Measurements from ENCODE around the gene MSL2.
"Not testable (repeated sequence)": the region's sequence is repeated elsewhere in the genome, so short reads cannot be mapped to it uniquely, and the experiment has no call there.

MSL2 gene

DNA sequence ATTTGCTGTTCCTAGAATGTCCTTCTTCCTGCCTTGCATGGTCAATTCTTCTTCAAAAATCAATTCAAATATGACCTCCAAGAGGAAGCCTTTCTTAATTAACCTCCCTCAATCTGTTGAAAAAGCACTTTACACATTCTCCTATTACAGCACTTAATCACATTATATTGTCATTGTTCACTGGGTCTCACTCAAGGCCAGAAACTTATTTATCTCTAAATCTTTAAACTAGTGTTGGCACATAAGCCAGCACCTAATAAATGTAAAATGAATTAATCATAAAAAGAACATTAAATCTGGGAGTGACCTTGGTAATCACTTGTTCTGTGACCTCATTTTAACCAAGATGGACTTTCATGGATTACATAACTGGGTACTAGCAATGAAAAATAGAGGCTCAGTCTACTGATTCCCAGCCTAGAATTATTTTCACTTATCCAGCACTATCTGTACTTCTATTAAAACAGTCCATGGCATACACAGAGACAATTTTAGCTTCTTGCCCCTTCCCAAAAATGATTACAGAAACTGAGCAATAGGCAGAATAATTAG, 22.1 kb downstream of the MSL2 start:
- ATAC-seq (no peak), DNase-seq (ENCODE audit: low spot score in 2 of 2) (no peak)
- H3K4me3 Mint-ChIP-seq: no peak overlapping the region
- peaks cover 24% of the 10 kb centered on the region for H3K4me1 Mint-ChIP-seq
- H3K9me3 Mint-ChIP-seq: no peaks in the 10 kb centered on the region
- H3K27ac Mint-ChIP-seq: no peak overlapping the region
- no peaks in the 10 kb centered on the region for H3K36me3 Mint-ChIP-seq

DNA sequence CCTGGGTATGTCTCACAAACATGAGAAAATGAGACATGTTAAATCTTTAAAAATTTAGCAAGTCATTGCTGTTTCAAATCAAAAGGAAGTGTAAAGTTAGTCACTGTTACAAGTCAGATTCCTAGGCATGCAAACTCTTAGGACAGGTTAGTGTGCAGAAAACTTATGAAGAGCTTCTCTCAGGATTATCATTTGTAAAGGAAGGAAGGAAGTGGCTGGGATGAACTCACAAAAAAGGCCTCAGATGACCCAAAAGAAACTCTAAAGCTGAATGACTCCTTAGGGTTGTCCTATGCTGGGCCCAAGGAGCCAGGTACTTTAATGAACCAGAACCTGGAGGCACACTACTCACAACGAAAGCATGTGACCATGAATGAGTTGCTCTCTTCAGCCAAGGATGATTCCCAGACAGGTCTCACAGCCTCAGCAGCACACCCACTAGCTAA, 25.0 kb downstream of the MSL2 start:
- H3K36me3 Mint-ChIP-seq: no peaks in the 10 kb centered on the region
- DNase-seq (ENCODE audit: low spot score in 2 of 2): no peak
- peak; percentile 92 for ATAC-seq
- no peak overlapping the region for H3K27ac Mint-ChIP-seq
- H3K4me1 Mint-ChIP-seq: peaks cover 31% of the 10 kb centered on the region
- no peaks in the 10 kb centered on the region for H3K9me3 Mint-ChIP-seq
- H3K4me3 Mint-ChIP-seq: no peak overlapping the region

DNA sequence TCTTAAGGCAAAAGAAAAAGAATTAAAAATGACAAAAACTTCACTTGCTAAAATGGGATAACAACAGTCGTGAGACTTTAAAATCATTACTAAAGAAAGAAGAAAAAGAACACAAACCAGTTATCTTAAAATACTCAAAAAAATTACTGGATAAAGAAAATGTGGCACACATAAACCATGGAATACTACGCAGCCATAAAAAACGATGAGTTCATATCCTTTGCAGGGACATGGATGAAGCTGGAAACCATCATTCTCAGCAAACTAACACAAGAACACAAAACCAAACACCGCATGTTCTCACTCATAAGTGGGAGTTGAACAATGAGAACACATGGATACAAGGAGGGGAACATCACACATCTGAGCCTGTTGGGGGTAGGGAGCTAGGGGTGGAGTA, 27.9 kb downstream of the MSL2 start:
- ATAC-seq; H3K9me3 Mint-ChIP-seq; DNase-seq (ENCODE audit: low spot score in 2 of 2); H3K4me3 Mint-ChIP-seq; H3K36me3 Mint-ChIP-seq: not testable (repeated sequence)
- Mint-ChIP-seq H3K4me1 (peaks cover 50% of the 10 kb centered on the region), H3K27ac (peak overlapping the region; percentile 19)

DNA sequence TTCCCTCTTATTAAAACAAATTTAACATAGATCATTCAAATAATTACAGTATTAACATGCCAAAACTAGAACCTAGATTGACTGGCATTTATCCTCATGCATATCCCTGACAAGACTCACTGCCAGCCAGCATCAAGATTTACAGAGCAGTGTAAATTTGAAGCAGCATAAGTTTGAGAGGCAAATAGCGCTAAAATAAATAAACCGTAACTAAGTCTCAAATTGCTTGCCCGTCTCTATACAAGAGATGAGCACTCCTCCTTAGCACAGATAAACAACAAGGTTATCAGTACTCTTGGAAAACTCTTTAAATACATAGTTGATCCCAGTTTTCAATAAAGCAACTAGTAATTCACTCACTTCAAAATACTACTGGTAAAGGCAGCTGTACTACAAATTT, 29.6 kb downstream of the MSL2 start:
- Mint-ChIP-seq H3K4me3 (no peak overlapping the region), H3K4me1 (peaks cover 64% of the 10 kb centered on the region), H3K9me3 (no peaks in the 10 kb centered on the region), H3K36me3 (no peaks in the 10 kb centered on the region), H3K27ac (no peak overlapping the region)
- no peak for DNase-seq (ENCODE audit: low spot score in 2 of 2)
- ATAC-seq: no peak

DNA sequence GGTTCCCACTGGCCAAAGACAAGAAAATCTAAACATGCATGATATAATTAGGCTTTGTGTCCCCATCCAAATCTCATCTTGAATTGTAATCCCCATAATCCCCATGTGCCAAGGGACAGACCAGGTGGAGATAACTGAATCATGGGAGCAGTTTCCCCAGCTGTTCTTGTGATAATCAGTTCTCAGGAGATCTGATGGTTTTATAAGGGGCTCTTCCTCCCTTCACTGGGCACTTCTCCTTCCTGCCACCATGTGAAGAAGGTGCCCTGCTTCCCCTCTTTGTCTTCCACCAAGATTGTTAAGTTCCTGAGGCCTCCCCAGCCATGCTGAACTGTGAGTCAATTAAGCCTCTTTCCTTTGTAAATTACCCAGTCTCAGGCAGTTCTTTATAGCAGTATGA, 32.5 kb downstream of the MSL2 start:
- Mint-ChIP-seq H3K27ac (peak overlapping the region; percentile 30), H3K4me1 (peaks cover 70% of the 10 kb centered on the region)
- ATAC-seq; H3K9me3 Mint-ChIP-seq; H3K36me3 Mint-ChIP-seq; H3K4me3 Mint-ChIP-seq; DNase-seq (ENCODE audit: low spot score in 2 of 2): not testable (repeated sequence)

DNA sequence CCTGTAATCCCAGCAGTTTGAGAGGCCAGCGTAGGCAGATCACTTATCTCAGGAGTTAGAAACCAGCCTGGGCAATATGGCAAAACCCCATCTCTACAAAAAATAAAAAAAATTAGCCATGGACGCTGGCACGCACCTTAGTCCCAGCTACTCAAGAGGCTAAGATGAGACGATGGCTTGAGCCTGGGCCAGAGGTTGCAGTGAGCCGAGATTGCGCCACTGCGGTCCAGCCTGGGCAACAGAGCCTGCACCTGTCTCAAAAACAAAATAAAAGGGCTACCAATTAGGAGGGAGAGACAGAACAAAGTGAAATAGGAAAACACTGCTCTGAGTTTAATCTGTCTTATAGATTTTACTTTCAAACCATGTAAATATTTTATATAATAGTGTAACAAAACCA, 33.8 kb downstream of the MSL2 start:
- ATAC-seq: no peak
- Mint-ChIP-seq H3K9me3 (no peaks in the 10 kb centered on the region), H3K4me1 (peaks cover 69% of the 10 kb centered on the region), H3K36me3 (peaks cover 6% of the 10 kb centered on the region), H3K27ac (no peak overlapping the region), H3K4me3 (no peak overlapping the region)
- DNase-seq (ENCODE audit: low spot score in 2 of 2): no peak

DNA sequence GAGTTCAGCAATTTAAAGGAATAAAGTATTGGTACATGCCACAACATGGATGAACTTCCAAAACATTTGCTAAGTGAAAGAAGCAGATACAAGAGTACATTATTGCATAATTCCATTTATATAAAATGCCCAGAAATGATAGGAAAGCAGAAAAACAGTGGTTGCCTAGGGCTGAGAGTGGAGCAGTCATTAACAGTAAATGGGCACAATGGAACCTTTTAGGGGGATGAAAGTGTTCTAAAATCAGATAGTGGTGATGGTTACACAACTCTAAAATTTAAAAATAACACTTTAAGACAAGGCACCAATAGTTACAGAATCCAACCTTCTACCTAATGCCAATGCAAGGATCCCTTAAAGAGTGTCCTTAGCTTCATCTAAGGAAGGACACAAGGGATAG, 34.6 kb downstream of the MSL2 start:
- no peaks in the 10 kb centered on the region for H3K9me3 Mint-ChIP-seq
- H3K4me1 Mint-ChIP-seq: peaks cover 68% of the 10 kb centered on the region
- H3K36me3 Mint-ChIP-seq: peaks cover 6% of the 10 kb centered on the region
- DNase-seq (ENCODE audit: low spot score in 2 of 2) (no peak), ATAC-seq (no peak)
- H3K27ac Mint-ChIP-seq: no peak overlapping the region
- no peak overlapping the region for H3K4me3 Mint-ChIP-seq

DNA sequence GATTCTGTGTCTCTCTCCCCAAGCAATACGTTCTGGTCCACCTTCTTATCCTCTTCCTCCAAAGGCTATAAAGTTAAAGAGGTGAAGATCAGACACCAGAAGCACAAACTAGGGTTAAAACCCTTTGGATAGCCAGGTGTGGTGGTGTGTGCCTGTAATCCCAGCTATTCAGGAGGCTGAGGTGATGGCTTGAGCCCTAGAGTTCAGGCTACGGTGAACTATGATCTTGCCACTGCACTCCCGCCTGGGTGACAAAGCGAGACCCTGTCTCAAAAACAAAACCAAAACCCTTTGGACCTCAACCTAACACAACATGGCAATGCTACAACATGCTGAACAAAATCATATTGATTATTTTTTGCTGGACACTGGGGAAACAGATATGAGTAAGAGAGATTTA, 43.2 kb downstream of the MSL2 start:
- H3K4me1 Mint-ChIP-seq: peaks cover 79% of the 10 kb centered on the region
- ATAC-seq (no peak), DNase-seq (ENCODE audit: low spot score in 2 of 2) (no peak)
- H3K36me3 Mint-ChIP-seq: peaks cover 55% of the 10 kb centered on the region
- H3K4me3 Mint-ChIP-seq: no peak overlapping the region
- H3K9me3 Mint-ChIP-seq: no peaks in the 10 kb centered on the region
- peak overlapping the region; percentile 15 for H3K27ac Mint-ChIP-seq

DNA sequence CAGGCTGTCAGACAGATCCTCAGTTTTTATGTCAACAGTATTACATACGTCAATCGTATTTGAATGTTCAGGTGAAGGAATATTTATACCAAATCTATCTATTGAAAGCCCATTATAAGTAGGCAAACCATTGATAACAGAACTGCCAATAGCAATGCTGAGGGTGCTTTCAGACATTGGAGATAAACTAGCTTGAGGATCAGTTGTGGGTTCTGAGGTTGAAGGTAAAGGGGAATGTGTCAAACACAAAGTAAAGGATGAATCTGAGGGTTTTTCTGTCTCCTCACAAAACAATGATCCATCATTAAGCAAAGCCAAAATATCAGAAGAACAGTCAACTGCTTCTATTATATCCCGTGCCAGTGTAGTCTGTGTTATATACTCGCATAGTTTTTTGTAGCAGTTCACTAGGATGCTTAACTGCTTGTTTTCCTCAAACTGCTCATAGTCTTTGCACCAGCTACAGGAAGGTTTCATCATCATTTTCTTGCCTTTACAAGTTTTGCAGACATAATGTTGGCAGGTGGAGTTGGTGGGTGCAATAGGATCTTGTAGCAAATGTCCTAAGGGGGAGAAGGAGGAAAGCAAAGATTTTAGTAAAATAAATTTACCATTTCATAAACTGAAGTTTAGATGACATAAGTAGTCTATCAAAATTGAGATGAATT, 43.8 kb downstream of the MSL2 start:
- H3K9me3 Mint-ChIP-seq: no peaks in the 10 kb centered on the region
- ATAC-seq: peak; percentile 55
- no peak for DNase-seq (ENCODE audit: low spot score in 2 of 2)
- H3K36me3 Mint-ChIP-seq: peaks cover 57% of the 10 kb centered on the region
- H3K4me3 Mint-ChIP-seq: no peak overlapping the region
- peak overlapping the region; percentile 57 for H3K27ac Mint-ChIP-seq
- H3K4me1 Mint-ChIP-seq: peaks cover 79% of the 10 kb centered on the region

DNA sequence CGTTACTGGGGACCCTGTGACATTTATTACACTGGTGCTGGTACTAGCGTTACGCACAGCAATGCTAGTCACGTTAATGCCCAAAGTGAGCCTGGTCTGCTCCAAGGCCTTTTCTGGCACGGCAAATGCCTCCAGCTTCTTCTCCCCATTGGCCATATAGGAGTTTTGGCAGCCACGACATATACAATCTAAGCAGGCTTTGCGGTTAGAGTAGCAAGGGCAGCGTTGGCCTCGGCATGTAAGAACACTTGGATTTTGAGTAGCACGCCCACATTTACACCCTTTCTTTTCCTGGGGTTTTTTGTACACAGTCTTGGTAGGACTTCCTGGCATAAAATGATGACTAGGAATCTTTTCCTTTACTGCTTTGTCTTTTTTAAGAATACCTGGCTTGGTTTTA, 44.9 kb downstream of the MSL2 start:
- no peaks in the 10 kb centered on the region for H3K9me3 Mint-ChIP-seq
- H3K27ac Mint-ChIP-seq: peak overlapping the region; percentile 57
- peaks cover 76% of the 10 kb centered on the region for H3K4me1 Mint-ChIP-seq
- H3K4me3 Mint-ChIP-seq: no peak overlapping the region
- H3K36me3 Mint-ChIP-seq: peaks cover 65% of the 10 kb centered on the region
- DNase-seq (ENCODE audit: low spot score in 2 of 2) (no peak), ATAC-seq (no peak)

DNA sequence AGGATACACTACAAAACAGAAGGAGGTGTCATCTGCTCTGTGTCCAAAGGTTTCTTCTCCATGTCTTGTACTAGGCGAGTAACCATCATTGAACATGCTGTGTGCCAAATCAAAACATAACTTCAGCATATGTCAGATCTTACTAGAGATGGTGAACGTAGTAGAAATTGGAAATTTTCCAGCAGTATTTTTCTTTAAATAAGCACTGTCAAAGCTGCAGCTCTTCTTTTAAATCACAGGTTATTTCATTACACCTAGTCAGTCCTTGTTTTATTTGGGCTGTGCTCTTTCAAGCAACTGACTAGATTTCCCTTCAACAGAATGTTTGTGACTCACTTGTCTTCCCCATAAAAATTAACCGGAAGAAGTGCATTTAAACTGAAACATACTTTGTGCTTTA, 46.5 kb downstream of the MSL2 start:
- Mint-ChIP-seq H3K9me3 (no peaks in the 10 kb centered on the region), H3K4me1 (peaks cover 66% of the 10 kb centered on the region), H3K27ac (peak overlapping the region; percentile 74), H3K36me3 (peaks cover 73% of the 10 kb centered on the region), H3K4me3 (peak overlapping the region; percentile 30)
- ATAC-seq (peak; percentile 87), DNase-seq (ENCODE audit: low spot score in 2 of 2) (no peak)

DNA sequence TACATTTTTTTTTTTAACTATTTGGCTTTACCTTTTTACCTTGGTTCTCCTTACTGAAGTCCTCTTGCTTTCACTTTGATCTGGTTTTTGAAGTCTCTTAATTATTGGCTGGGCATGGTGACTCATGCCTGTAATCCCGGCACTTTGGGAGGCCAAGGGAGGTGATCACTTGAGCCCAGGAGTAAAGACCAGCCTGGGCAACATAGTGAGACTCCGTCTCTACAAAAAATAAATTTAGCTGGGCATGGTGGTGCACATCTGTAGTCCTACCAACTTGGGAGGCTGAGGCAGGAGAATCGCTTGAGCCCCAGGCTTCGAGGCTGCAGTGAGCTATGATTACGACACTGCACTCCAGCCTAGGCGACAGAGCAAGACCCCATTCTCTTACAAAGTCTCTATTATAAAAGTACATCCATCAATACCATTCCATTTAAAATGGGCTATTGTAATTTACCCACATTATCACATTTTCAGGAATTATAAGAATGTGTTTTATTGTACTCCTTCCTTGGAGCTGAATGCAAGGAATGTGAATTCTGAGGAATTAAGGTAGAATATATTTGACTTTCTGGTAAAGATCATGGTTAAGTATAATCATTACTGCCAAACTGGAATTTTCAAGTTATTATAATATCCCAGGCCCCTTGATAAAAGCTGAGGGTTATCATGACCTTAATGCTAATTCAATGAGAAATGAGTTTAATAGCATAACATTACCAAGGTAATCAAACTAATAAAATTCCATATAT, 49.0 kb downstream of the MSL2 start:
- DNase-seq (ENCODE audit: low spot score in 2 of 2): no peak
- Mint-ChIP-seq H3K9me3 (no peaks in the 10 kb centered on the region), H3K4me3 (no peak overlapping the region), H3K36me3 (peaks cover 62% of the 10 kb centered on the region), H3K27ac (peak overlapping the region; percentile 68), H3K4me1 (peaks cover 55% of the 10 kb centered on the region)
- no peak for ATAC-seq

DNA sequence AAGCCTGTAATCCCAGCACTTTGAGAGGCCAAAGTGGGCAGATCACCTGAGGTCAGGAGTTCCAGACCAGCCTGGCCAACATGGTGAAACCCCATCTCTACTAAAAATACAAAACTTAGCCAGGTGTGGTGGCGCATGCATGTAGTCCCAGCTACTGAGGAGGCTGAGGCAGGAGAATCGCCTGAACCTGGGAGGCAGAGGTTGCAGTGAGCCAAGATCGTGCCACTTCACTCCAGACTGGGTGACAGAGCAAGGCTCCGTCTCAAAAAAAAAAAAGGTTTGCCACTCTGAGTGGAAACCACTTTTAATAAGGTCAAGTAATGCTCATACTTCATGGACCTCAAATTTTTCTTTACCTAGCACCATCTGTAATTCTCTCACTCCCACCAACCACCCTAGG, 51.7 kb downstream of the MSL2 start:
- Mint-ChIP-seq H3K27ac (peak overlapping the region; percentile 68), H3K36me3 (peaks cover 35% of the 10 kb centered on the region), H3K4me1 (peaks cover 45% of the 10 kb centered on the region)
- ATAC-seq; H3K4me3 Mint-ChIP-seq; H3K9me3 Mint-ChIP-seq; DNase-seq (ENCODE audit: low spot score in 2 of 2): not testable (repeated sequence)

DNA sequence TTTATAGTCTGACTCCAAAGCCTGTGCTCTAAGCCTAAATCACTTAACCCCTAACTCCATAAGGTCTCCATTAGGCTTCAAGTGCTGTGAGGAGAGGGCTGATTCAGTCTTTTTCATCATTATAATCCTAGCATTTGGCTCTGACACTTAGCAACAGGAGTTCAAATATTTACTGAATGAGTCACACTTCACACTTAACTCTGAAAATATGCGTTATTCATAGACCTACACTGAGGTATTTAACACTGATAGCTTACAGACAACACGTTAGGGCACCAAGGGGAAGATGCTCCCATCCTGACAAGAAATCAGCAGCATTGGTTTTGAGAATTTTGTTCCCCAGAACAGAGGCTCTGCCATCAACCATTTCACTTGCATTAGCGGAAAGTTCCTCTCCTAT, 53.5 kb downstream of the MSL2 start:
- no peaks in the 10 kb centered on the region for H3K9me3 Mint-ChIP-seq
- DNase-seq (ENCODE audit: low spot score in 2 of 2) (no peak), ATAC-seq (peak; percentile 96)
- no peak overlapping the region for H3K4me3 Mint-ChIP-seq
- peaks cover 31% of the 10 kb centered on the region for H3K4me1 Mint-ChIP-seq
- H3K27ac Mint-ChIP-seq: peak overlapping the region; percentile 85
- peaks cover 20% of the 10 kb centered on the region for H3K36me3 Mint-ChIP-seq

DNA sequence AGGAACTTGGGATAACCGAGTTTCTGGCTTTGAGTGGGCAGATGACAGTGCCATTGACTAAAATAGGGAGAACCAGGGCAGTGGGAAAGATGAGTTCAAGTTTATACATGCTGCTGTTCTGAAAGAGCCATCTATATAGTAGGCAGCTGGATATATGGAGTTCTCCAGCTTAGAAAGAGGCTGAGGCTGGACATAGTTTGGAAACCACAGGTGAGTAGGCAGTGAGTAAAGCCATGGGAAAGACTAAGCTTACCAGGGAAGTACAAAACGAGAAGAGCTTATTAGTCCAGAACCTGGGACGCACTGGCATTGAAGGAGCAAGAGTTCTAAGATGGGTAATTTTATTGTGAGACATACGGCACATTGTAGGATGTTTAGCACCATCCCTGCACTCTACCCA, 54.2 kb downstream of the MSL2 start:
- Mint-ChIP-seq H3K36me3 (peaks cover 19% of the 10 kb centered on the region), H3K4me3 (no peak overlapping the region), H3K9me3 (no peaks in the 10 kb centered on the region), H3K27ac (peak overlapping the region; percentile 85), H3K4me1 (peaks cover 29% of the 10 kb centered on the region)
- no peak for ATAC-seq
- DNase-seq (ENCODE audit: low spot score in 2 of 2): no peak

DNA sequence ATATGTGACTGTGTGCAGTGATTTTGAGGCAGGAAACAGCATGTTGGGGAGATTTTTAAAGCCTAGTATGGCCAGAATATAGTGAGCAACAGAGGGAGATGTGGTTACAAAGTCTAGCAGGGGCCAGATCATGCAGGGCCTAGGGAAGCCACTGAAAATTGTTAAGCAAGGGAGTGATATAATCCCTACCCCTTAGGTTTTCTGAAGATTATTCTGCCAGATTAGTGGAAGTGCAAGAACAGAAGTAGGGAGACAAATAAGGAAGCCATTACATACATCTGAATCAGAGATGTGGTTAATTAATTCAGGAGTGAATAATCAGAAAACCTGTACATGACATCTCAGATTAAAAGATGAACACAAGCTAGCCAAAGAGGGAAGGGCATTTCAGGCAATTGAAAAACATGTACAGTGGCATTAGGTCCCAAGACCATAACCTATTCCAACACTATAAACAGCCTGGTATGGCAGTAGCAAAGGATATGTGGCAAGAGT, 54.8 kb downstream of the MSL2 start:
- Mint-ChIP-seq H3K27ac (peak overlapping the region; percentile 85), H3K36me3 (peaks cover 15% of the 10 kb centered on the region), H3K4me1 (peaks cover 27% of the 10 kb centered on the region), H3K9me3 (no peaks in the 10 kb centered on the region), H3K4me3 (no peak overlapping the region)
- ATAC-seq (peak; percentile 29), DNase-seq (ENCODE audit: low spot score in 2 of 2) (no peak)

All from stimulated activated effector memory CD8-positive, alpha-beta T cell treated with anti-CD3 and anti-CD28 coated beads, Interleukin-12 subunit alpha, Interleukin-12 subunit beta, amount 100 ng/mL, for 72 hours (primary cell).